NCI-H2171 treated with DMSO at 0.1 percent for 48 hours (cell line): ENCODE data around the gene SLC2A6.

ENCODE experiments used
- DNase-seq: peaks from one replicate; lab custom pipeline; 2025; lab: John Stamatoyannopoulos, UW

The SLC2A6 gene

DNA sequence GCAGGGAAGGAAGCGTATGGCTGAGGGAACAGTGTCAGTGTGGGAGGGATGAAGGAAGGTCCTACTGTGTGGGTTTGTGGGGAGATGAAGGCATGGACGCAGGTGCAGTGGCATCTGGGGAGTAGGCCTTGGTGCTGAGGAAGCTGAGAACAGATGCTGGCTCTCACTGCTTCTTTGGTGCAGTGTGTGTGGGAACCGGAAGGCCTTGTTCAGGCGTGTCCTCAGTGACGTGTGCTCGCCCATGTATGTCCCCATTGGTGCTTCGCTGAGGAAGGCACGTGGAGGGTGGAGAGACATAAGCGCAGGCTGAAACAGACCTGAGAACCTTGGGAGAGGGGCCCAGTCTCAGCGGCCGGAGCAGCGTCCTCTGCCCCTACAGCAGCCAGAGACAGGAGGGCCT is 38.0 kb downstream of the SLC2A6 start:
- DNase-seq: no peak

DNA sequence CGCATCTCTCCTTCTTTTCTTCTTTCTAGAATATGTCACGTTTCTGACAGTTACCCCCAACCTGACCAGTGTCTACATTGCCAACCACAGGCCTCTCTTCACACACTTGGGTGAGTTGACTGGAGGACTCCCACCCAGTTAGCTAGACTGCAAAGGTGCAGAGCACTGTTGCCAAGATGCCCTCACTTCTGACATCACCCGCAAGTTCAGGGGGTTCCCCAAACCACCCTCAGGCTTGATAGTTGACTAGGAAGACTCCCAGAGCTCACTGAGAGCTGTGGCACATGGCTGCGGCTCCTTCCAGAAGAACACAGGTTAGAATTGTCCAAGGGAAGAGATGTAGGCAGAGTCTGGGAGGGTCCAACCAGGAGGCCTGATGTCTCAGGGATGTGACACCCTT is 39.6 kb downstream of the SLC2A6 start:
- no peak for DNase-seq

DNA sequence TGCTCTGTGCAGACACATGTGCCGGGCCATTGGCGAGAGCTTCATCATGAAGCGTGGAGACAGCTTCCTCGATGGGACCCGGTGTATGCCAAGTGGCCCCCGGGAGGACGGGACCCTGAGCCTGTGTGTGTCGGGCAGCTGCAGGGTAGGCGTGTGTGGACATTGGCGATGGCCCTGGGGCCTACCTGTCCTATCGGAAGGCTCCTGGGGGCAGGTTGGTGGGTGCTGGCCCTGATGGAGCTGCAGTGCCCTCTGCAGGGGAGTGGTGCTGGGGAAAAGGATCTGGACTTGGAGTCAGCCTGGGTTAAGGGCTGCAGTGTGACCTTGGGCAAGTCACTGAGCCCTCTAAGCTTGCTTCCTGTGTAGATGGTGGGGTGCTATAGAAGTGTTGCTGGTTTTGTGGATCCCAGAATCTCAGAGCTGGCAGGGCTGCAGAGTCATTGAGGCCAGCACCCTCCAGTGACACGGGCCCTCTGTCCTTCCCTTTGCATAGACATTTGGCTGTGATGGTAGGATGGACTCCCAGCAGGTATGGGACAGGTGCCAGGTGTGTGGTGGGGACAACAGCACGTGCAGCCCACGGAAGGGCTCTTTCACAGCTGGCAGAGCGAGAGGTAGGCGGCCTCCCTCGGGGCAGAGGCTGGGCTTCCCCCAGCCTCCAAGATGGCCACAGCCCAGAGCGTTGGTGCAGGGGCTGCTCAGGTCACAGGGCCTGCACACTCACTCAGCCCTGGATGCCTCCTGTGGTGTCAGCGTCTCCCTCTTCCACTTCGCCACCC is 41.0 kb downstream of the SLC2A6 start:
- DNase-seq: no peak

DNA sequence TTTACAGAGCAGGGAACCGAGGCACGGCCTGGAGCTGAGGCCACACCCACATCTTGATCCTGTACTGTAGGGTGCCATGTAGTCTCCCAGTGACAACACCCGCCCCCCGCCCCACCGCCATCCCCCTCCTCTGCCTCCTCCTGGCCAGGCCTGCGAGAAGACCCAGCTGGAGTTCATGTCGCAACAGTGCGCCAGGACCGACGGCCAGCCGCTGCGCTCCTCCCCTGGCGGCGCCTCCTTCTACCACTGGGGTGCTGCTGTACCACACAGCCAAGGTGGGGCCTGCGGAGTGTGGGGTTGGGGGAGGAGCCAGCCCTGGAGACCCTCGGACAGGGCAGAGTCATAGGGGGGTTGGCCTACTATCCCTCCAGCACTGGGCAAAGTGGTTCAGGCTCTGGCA is 42.2 kb downstream of the SLC2A6 start:
- no peak for DNase-seq

DNA sequence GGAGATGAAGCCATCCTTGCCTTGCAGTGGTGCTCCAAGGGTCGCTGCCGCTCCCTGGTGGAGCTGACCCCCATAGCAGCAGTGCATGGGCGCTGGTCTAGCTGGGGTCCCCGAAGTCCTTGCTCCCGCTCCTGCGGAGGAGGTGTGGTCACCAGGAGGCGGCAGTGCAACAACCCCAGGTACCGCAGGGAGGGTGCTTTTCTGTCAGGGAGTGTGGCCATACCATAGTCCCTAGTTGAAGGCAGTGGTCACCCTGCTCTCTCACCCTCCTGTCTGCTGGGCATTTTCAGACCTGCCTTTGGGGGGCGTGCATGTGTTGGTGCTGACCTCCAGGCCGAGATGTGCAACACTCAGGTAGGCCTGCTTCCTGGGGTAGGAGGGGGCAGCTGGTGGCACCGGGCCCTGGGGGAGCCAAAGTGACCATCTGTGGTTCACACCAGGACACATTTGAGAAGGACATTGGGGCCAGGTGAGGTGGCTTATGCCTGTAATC is 45.5 kb downstream of the SLC2A6 start:
- DNase-seq: no peak

DNA sequence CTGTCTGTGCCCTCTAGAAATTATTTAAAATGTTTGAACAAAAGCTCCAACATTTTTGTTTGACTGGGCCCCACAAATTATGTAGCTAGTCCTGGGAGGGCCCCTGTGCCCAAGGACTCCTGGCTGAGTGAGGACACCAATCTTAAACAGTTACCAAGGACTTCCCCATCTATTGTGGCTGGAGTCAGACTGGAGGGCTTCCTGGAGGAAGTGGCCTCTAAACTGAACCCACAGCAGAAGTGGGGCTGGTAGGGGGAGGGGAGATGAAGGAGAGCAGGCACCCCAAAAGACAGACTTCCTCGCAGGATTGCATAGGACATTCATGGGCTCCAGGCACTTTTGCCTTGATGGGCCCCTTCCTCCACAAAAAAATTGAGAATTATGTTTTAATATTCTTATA is 48.7 kb downstream of the SLC2A6 start:
- no peak for DNase-seq

DNA sequence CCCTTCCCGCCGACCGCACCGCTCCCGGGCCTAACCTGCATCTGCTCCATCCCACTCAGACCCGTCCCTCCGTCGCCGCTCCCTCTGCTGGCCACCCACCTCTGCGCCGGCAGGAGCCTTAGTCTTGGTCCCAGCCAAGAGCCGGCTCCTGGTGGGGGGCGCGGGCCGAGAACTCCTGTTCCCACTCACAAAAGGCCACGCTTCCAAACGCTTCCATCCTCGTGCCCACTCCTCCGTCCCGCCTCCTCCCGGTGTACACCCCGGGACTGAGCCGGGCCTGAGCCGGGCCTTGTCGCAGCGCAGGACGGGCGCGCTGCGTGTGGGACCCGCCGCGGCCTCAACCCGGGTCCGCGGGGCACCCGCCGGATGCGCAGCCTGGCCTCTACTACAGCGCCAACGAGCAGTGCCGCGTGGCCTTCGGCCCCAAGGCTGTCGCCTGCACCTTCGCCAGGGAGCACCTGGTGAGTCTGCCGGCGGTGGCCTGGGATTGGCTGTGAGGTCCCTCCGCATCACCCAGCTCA is 49.2 kb downstream of the SLC2A6 start:
- DNase-seq: no peak

DNA sequence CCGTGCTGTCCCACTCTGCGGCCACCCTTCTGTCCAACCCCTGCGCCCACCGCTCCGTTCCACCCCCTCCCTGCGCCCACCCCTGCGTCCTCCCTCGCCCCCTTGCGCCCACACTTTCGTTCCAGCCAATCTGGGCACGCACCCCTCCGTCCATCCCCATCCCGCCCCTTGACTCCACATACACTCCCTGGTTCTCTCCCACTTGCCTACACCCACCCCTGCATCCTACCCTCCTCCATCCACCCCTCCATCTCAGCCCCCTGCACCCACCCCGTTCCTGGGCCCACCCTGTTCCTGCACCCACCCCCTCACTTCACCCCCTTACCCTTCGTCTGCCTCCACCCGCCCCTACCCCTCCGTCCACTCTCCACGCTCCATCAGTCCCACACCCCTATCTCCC is 49.7 kb downstream of the SLC2A6 start:
- no peak for DNase-seq

DNA sequence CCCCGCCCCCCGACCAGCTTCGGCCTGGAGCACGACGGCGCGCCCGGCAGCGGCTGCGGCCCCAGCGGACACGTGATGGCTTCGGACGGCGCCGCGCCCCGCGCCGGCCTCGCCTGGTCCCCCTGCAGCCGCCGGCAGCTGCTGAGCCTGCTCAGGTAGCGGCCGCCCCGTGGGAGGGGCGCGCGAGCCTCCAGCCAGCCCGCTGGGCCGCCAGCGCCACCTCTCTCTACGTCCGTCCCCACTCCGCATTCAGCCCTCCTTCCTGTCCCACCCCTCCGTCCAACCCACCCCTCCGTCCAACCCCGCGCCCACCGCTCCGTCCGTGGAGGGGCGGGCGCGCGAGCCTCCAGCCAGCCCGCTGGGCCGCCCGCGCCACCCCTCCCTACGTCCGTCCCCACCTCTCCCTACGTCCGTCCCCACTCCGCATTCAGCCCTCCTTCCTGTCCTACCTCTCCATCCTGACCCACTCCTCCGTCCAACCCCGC is 50.2 kb downstream of the SLC2A6 start:
- no peak for DNase-seq

DNA sequence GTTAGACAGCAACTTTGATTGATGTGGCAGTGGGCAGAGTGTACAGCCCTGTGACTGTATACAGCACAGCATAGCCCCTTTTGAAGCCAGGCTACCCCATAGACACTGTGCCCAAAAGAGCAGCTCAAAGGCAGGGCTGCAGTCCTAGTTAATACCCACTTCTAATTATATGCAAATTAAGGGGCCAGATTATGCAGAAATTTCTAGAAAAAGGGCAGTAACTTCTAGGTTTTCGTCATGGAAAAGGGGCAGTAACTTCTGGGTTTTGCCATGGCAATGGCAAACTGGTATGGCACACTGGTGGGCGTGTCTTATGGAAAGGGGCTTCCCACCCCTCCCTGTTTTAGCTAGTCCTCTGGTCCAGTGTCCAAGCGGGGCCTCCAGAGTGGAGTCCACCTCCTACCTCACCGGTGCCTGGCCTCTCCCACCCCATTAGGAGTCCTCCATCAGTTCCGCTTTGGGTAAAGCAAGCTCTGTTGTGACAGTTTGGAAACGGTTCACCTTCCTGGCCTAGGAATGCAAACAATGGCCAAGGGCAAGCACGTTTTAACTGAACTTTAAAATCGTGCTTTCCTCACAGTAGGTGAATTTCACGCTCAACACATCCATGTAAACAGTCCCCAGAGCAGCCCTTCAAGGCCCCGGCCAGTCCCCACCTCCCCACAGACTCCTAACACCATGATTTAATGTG is 51.1 kb downstream of the SLC2A6 start:
- DNase-seq: no peak

DNA sequence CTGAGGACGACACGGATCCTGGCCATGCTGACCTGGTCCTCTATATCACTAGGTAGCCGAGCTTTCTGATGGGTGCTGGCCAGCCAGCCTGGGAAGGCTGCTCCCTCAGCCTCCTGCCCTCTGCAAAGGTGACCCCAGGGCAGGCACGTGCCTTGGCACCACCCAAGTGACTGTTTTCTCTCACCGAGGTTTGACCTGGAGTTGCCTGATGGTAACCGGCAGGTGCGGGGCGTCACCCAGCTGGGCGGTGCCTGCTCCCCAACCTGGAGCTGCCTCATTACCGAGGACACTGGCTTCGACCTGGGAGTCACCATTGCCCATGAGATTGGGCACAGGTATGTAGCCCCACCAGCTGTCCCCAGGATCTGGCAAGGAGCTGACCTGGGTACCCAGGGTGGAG is 52.9 kb downstream of the SLC2A6 start:
- no peak for DNase-seq

DNA sequence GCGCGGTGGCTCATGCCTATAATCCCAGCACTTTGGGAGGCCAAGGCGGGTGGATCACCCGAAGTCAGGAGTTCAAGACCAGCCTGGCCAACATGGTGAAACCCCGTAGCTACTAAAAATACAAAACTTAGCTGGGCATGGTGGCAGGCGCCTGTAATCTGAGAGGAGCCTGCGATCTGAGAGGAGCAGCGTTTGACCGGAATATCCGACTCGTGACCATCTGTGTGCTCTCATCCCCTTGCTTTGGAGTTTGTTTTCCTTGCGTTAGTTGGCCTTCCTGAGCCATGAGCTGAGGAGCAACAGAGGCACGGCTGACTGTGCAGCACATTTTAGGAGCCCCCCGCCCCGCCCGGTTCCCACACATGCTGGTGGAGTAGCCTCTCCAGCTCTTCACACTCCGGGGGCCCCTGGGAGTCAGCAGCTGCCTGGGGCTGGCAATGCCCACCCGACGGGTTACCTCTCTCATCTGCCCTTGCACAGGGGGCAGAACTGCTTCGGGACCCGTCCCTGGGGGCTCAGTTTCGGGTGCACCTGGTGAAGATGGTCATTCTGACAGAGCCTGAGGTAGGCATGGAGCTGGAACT is 53.8 kb downstream of the SLC2A6 start:
- no peak for DNase-seq

DNA sequence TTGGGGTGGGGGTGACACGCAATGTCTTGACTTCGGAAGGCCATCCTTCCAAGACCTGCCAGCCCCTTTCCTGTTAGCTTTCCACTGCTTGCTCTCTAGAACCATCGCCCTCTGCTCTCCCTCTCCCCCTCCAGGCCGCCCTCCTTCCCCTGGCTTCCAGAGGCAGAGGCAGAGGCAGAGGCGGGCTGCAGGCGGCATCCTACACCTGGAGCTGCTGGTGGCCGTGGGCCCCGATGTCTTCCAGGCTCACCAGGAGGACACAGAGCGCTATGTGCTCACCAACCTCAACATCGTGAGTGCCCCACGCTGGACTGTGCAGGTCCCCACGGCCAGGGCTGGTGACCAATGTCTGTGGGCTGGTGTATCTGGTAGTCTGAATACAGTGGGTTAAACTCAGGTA is 54.7 kb downstream of the SLC2A6 start:
- DNase-seq: no peak

DNA sequence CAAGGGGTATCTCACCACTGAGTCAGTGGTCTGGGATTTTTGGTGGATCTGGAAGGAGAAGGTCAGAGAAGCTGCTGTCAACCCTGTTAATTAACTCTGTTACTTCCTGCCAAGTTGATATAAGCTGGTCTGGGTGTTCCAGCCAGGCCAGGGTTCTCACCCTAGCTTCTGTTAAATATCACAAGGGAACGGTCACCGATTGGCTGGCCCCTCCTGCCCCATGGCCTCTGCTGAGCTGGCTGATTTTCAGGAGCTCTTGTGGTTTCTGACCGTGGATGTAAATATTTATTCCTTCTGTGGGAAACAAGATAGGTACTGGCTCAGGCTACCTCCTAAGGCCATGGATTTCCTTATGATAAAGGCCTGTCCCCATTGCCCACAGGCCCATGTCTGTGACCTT is 55.7 kb downstream of the SLC2A6 start:
- no peak for DNase-seq

DNA sequence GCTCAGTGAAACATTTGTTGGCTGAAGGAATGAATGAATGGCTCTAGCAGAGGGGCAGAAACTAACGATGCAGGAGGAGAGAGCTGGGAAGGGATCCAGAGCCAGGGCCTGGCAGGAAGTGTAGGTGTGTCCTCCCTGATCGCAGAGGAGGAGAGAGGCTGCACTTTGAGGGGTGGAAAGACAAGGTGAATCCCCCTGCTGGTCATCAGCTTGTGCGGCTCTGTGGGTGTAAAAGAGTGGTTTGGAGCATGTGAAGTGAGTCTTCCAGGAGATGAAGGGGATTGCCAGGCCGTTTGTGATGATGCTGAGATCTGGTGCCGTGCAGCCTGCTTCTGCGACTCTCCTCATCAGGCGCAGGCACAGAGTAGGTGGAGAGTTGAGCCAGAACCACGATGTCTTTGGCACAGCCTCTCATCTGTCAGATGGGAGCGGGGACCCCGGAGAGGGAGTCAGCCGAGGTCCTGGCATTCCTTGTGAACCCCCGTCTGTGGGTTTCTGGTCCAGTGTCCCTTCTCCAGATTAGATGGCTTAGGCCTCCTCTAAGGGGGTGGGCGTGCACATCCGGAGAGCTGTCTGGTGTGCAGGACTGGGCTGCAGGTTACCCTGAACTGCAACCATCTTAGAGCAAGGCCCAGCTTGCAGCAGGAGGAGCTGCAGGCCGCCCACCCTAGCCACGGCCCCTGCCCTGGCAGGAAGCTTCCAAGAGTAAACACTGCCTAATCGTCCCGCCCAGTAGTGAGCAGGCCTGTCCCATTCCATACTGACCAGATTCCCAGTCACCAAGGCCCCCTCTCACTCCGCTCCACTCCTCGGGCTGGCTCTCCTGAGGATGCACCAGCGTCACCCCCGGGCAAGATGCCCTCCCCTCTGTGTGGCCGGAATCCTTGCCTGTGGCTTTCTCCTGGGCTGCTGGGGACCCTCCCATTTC is 57.0 kb downstream of the SLC2A6 start, which contains the start of gene ADAMTS13:
Gene ADAMTS13, plus strand, starts transcription at position 753 of the 928 bp plus-strand sequence. Its CDS starts 77 bp downstream, at position 830.
- DNase-seq: no peak
